Caki2 (cell line): Measurements from ENCODE around the gene PBX3. TPM values are rescaled to one million over a fixed set of nuclear protein-coding genes. Genes with fewer than 3 reads are reported as not detected.

Source experiments
- DNase-seq: peaks from one replicate; pipeline ENCODE4 v3.0.0-alpha.2; 2015; ENCODE audit warnings: low read depth
- in situ Hi-C: cut with HindIII; loops from 2 replicates; pipeline ENCODE4 v1.10.0; 2016; ENCODE audit warnings: low sequenced_read_pairs, low pct_unique_long_range_greater_than_20kb, mixed read lengths
- total RNA-seq: library from RNA; depleted of rRNA; stranded (reverse); fragments of >200 nt; shearing (Covaris generic); gene quantifications from 2 replicates; pipeline ENCODE4 v1.2.3, GENCODE V29; 2014; ENCODE audit warnings: low replicate concordance

PBX3 gene
- total RNA-seq, 1 experiment from 2014 or later, result 9.3 TPM

DNA sequence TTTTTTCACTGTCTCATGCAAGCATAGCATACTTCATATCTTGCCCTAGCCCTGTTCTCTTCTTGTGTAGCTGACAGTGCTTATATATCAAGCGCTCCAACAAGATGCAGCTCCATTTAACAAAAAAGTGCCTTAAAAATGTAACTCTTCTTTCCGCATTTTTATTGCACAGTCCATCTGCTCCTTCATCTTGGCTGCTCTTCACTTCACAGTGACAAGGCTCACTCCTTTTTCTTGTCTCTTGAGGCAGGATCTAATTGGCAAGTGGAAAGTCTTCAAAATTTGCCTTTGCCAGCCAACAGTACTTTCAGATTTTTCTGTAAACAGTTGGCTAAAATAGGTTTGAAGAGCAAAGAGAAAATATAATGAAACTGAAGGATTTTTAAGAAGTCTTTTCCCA, 161.8 kb downstream of the PBX3 start:
- no peak for DNase-seq
- in situ Hi-C loops, result no loop called here

DNA sequence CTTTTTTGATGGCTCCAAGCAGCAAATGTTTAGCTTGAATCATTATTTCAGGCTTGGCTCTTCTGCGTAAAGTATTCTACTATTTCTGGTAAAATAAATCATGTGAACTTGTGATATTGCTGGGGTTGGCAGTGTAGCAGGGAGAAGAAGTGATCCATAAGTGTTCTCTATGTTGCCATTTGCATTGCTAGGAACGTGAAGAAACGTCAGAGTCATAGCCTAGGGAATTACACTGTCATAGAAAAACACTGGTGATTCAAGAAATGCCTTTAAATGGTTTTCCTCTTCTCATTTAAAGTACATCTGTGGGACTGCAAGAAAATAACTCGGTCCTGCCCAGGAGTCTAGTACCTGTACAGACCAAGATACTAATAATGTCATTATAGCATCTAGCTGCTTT, 162.3 kb downstream of the PBX3 start:
- in situ Hi-C loops, result no loop called here
- no peak for DNase-seq

DNA sequence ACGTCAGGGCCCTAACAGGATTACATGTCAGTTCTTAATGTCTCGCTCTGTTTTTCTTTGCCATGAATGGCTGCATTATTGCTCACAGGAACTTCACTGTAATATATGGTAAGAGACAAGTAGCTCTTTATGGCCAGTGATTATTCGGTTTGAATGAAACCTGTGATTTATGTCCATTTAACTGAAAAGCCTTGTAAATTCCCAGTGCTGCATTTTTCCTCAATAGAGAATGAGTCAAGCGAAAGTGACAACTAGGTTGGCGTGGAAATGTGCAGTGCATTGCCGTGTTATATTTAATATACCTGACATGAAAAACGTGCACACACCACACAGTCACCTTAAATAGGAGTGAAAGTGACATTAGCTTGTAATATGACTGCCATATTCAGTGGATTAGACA, 163.1 kb downstream of the PBX3 start:
- in situ Hi-C loops, result no loop called here
- DNase-seq, result no peak

DNA sequence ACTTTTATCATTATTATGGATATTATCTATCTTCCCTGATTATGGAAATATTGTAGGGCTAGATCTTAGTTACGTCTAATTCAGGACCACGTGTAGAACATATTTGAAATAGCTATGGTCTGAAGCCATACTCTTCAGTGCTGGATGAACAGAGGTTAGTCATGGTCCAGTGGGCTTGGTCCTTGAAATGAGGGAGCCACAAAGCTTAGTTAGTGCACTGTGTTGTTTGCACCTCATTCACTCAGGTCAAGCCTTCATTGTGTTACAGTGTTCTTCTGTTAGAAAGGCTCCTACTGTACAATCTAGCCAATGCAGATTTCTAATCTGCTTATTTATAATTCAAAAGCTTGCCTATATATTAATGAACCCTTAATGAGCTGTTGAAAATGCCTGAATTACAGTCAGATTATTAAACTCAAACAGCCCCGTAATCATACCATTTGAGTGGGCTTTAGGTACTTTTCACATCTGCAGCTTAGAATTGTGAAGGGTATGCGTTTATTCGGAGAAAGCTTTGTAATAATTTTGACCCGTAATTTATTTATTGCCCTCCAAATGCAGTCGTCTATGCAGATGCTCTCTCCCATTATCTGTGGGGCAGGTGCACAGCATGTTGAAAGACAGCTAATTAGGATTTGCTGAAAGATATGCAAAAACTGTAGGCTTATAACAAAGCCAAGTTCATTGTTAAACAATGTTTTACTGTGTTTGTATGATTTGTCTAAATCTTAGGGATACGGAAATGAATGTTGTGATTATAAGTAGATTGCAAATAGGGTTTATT, 164.9 kb downstream of the PBX3 start:
- DNase-seq, result no peak
- in situ Hi-C loops, result no loop called here

DNA sequence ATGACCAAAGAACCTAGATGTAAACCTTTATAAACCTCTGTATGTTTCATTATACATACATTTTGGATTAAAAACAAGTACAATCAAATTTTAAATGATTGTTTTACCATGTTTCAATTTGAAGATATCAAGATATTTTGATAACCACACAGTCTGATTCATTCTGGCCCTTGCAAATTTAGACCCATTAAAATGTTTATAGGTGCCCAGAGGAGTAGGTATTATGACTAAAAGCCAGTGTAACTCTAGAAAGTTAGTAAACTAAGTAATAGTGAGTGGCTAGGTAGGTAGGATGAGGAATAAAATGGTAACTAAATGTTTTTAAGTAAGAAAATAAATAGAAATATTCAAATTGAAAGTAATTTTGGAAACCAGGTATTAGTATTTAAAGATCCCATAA, 165.5 kb downstream of the PBX3 start:
- in situ Hi-C loops, result no loop called here
- no peak for DNase-seq

DNA sequence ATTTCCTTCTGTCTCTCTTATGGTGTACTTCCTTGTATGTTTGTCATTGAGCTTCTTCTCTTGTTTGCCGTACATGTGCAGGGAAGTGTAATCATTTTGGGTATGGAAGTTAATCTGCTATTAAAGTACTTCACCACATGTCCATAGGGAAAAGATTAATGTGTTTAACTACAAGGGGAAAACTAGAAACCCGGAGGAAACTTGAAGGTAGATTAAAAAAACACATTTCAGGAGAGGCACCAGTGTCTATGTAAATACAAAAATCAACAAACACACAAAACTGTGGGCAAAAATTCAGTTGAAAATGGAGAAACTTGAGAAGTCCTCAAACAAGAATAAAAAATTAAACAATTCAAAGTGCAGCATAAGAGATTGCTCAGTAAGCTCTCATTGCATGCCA, 166.4 kb downstream of the PBX3 start:
- in situ Hi-C loops, result no loop called here
- DNase-seq, result no peak

DNA sequence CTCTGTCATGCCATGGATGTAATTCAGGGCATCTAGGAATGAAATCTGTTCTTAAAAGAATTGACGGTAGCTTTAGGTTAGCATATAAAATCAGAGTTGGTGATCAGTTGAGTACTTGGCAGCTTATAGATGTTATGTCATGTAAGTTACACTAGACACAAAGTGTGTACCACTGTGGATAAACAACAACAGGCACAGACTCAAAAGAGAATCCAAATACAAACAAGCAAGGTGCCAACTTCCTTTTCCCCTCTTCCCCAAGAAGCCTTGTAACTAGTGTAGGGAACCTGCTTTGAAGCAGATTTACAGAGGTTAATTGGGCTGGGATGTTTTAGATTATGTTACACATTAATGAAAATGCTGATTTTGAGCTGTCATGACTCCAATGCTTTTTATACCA, 167.2 kb downstream of the PBX3 start:
- DNase-seq, result no peak
- in situ Hi-C loops, result no loop called here

DNA sequence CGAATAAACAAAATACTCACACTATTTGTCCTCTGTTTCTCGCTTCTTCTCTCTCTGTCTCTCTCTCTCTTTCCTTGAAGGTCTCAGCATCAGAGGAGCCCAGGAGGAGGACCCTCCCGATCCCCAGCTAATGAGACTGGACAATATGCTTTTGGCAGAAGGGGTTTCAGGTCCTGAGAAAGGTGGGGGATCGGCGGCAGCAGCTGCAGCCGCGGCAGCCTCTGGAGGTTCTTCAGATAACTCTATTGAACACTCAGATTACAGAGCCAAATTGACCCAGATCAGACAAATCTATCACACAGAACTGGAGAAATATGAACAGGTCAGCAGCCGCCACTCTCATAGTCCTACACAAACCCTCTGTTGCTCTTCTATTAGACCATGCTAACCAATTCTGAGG, 168.4 kb downstream of the PBX3 start:
- DNase-seq, result no peak
- in situ Hi-C loops, result no loop called here

DNA sequence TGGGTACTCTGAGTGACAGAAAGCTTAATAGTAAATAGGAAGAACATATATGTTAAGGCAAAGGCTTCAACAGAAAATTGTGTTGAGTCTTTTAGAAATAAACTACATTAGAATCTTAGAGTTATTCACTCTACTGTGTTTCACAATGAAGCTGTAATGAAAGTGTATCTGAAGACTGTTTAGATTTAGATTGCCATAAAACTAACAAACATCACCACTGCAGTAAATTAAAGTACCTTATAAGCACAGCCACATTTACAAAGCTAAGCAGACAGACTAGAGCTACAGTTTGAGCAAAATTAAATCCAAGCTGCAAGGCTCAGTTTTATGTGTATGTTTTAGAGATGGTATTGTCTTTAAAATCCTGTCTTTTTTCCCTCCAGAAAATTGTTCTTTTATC, 172.4 kb downstream of the PBX3 start:
- DNase-seq, result no peak

DNA sequence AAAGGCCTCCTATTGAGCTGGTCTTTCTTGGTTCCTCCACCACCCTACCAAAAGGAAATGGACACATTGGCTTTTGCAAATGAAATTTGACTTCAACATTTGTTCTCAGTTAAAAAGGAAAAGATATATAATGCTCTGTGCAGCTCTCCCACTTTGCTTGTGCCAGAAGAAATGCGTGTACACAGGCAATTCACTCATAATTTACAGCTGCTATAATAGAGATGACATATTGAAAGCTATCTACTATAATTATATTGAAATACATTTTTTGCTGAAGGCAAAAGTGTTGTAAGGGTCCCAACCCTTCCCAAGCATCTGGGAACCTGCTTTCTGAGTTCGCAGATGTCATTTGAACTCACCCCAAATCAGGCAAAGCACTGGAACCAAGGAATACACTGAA, 173.2 kb downstream of the PBX3 start:
- DNase-seq, result no peak
- in situ Hi-C loops, result no loop called here

More for the DNA sequence above, 172.4 kb downstream of the PBX3 start:
- in situ Hi-C loops, result no loop called here

DNA sequence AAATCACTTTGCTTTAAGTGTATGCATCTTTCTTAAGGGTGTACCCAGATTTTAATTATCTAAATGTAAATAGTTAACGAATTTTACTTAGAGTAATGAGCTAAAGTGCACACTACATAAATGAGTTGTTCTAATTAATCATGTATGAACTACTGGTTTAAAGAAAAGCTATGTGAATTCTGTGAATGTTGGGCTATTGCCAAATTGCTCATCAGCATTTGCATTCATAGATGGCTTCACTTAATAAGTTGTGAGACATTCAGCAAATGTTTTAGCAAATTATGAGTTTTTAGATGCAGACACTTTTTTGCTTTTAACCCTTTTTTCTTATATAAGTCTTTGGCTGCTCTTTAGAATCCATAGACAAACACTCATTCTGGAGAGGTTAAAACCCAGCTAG, 175.7 kb downstream of the PBX3 start:
- in situ Hi-C loops, result no loop called here
- DNase-seq, result no peak

DNA sequence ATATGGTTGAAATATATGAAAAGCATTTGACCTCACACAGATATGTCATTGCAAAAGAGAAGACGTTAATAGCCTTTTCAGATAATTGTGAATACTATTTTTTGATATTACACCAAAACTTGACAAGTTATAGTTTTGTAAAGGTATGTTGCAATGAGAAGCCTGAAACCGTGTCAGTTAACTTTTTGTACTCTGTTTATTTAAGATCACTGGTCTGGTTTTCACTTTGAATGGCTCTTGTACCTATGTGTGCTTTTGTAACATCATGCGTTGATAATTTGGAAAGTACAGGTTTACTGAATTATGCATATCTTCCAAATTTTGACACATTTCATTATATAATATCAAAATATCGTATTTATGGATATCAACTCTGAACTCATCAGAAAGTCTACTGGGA, 177.2 kb downstream of the PBX3 start:
- in situ Hi-C loops, result no loop called here
- DNase-seq, result no peak

DNA sequence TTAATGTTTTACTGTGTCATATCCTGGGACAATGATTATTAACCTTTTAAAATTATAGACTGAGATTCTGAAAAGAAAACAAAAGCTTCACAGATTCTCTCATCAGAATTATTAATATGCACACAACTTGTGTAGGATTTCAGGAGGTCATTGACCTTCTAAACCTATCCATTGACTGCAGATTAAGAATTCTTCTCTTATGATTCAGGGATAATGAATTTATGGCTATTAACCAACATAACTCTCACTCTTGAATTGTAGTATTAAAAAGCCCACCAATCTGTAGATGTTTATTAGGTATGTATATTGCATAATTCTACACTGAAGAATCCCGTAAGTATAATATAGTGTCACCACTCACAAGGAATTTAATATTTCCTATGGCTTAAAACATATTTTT, 179.8 kb downstream of the PBX3 start:
- in situ Hi-C loops, result no loop called here
- DNase-seq, result no peak

DNA sequence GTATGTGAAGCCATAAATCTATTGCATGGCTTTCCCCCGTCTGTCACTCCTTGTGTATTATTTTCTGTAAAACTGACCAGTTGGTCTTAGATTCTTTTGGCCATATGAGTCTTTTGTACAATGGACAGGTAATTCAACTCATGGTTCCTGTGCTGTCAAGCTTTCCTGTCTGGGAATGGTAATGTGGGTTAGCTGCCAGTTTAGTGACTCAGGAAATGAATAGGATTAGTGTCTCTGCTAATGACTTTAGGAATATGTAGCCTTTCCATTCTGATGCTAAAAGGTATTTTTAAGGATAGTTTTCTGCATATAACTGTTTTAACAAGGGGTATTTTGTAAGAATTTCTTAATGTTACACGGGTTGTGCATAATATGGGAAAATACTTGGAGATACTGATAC, 182.7 kb downstream of the PBX3 start:
- in situ Hi-C loops, result no loop called here
- DNase-seq, result no peak

DNA sequence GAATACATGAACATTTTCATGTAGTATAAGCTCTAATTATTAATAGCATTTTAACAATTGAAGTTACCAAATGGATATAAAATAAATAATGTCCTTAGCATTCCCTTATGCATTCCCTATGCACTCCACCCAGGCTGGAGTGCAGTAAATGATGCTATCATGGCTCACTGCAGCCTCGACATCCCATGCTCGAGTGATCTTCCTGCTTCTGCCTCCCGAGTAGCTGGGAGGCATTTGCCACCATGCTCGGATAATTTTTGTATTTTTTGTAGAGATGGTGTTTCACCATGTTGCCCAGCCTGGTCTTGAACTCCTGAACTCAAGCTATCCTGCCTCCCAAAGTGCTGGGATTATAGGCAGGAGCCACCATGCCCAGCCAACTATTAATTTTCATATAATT, 184.0 kb downstream of the PBX3 start:
- in situ Hi-C loops, result no loop called here
- peak; percentile 31 for DNase-seq

DNA sequence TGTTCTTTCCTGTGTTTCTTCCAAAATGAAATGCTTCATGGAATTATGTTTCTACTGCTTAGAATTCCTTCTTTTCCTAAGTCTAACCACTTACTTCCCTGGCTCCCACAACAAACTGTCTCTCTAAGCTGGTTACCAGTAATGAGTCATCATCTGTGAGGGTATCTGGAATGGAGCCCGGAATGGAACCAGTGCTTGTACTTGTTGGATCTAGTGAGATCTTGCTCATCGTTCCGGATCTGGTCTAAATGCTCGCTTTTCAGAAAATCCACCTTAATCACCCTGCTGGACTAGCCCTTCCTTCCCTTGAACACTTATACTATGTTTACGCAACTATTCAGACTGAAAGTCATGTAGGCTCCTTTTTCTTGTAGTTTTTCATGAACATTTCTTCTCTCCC, 184.8 kb downstream of the PBX3 start:
- DNase-seq, result peak; percentile 85
- in situ Hi-C loops, result no loop called here

DNA sequence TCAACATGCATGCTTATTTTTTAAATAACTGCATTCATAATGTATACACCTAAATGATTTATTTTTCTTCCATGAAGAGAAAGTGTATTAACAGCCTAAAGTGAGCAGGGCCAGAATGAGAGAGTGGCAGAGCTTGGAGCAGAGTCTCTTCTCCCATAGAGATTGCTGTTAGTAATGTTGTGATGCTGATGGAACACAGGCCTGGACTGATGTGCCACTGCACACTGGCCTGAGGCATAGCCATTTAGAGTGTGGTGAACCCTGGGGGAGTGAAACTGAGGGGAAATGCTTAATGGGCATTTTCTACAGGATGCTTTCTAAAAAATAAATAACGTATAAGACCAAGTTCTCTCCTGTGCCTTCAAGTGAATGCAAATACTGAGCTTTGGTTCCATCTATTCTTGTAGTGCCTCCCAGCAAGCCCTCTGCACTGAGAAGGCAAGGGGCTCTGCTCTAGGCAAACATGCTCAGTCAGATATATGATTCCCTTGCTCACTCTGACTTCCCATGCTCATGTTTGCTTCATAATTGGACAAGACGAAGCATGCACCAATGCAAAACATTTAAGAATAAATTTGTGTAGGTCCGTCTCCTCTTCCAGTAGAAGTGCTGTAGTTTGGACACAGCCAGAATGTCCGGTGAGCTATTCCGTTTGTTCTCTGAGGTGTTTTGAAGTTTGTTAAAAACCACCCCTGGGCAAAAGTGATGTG, 185.7 kb downstream of the PBX3 start:
- no peak for DNase-seq
- in situ Hi-C loops, result no loop called here

DNA sequence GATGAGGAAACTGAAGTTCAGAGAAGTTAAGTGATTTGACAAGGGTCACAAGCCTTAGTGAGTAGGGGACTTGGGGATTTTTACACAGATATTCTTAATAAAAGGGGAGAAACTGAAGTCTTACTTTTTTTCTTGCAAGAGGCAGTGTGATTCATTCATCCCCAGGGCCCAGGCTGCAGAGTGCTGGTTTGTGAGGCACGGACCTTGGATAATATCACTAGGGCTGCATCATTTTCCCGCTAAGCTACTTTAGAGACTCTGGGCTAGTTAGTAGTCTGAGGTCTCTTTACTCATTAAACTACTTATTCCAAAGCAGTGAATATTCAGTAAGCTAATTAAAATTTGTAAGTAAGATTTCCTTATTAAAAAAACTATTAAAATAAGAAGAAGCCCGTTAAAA, 195.0 kb downstream of the PBX3 start:
- DNase-seq, result no peak
- in situ Hi-C loops, result no loop called here

DNA sequence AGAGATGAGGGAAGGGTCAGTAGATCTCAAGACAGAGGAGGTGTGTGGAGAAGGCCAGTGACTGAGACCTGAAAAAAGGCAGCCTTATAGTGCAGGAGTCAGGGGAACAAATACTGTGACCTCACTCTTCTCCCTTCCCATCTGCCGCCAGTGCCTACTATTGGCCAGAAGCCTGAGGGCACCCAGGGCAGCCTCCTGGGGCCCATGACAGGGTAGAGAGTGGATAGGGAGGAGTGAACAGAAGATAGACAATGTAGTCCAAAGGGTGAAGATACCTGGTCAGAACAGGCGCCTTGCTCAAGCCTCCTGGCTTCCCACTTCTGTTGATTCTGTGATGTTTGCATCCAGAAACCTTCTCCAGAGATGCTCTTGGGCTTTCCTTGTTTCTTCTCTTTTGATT, 196.7 kb downstream of the PBX3 start:
- no peak for DNase-seq
- in situ Hi-C loops, result no loop called here

DNA sequence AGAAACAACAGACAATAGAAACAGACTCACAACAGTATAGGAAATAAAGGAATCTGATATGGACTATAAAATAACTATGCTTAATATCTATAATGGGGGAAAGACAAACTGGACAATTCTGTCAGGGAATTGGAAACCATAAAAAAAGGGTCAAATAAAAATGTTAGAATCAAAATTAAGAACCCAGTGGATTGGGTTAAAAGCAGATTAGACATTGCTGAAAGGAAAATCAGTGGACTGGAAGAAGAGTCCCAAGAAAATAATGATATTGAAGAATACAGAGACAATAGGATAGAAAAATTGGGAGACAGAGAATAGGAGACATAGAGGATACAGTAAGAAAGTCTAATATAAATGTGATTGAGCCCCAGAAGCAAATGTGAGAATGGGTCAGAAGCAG, 199.2 kb downstream of the PBX3 start:
- no peak for DNase-seq
- in situ Hi-C loops, result no loop called here
